Liver (tissue), 9 donors: Measurements from ENCODE around the gene PCNA. TPM values are rescaled to one million over a fixed set of nuclear protein-coding genes. Genes with fewer than 3 reads are reported as not detected.

Experiments used
- DNase-seq: peaks from one replicate; pipeline ENCODE4 v3.0.0-alpha.2; 2017; ENCODE audit warnings: low spot score
- H3K27ac ChIP-seq, 2 donors: one replicate each; pipeline ENCODE4 v1.7.0; 2013; ENCODE audit warnings: inconsistent platforms in 2 of 2, low read length in 2 of 2, control low read depth in 1 of 2, low read depth in 1 of 2, mild to moderate bottlenecking in 1 of 2
- H3K27me3 ChIP-seq, 4 donors: one replicate each; pipeline versions ENCODE4 v1.6.1 to v1.7.0; 2013; ENCODE audit warnings: low read length in 3 of 4, inconsistent platforms in 1 of 4, mild to moderate bottlenecking in 1 of 4, moderate library complexity in 1 of 4; ENCODE audit not compliant: control insufficient read depth in 4 of 4, insufficient read depth in 4 of 4
- H3K36me3 ChIP-seq, 4 donors: one replicate each; pipeline versions ENCODE4 v1.6.1 to v1.7.0; 2013; ENCODE audit warnings: low read length in 3 of 4, mild to moderate bottlenecking in 3 of 4, low read depth in 1 of 4, moderate library complexity in 1 of 4; ENCODE audit not compliant: control insufficient read depth in 4 of 4, insufficient read depth in 3 of 4
- H3K4me1 ChIP-seq, 4 donors: one replicate each; pipeline versions ENCODE4 v1.6.1 to v1.7.0; 2013; ENCODE audit warnings: low read length in 3 of 4, mild to moderate bottlenecking in 3 of 4, moderate library complexity in 1 of 4; ENCODE audit not compliant: control insufficient read depth in 4 of 4, insufficient read depth in 4 of 4
- H3K4me3 ChIP-seq, 3 donors: one replicate each; pipeline versions ENCODE4 v1.6.1 to v1.7.0; 2013; ENCODE audit warnings: low read length in 3 of 3, control low read depth in 1 of 3, low read depth in 1 of 3, mild to moderate bottlenecking in 1 of 3
- H3K9ac ChIP-seq, 2 donors: one replicate each; pipeline ENCODE4 v1.7.0; 2013; ENCODE audit warnings: low read length in 2 of 2, mild to moderate bottlenecking in 2 of 2, moderate library complexity in 2 of 2, control low read depth in 1 of 2, low read depth in 1 of 2
- H3K9me3 ChIP-seq, 4 donors: one replicate each; pipeline versions ENCODE4 v1.6.1 to v1.7.0; 2013; ENCODE audit warnings: low read length in 3 of 4; ENCODE audit not compliant: control insufficient read depth in 4 of 4
- ATF3 ChIP-seq: IDR thresholded peaks from 2 replicates; pipeline ENCODE4 v1.6.1; 2016; ENCODE audit warnings: antibody characterized with exemption
- CTCF ChIP-seq: fragments of 150-350 bp; IDR thresholded peaks from 2 replicates; pipeline ENCODE4 v1.5.1; 2017; ENCODE audit warnings: improper control_type of control experiment, low read depth, low read length; ENCODE audit not compliant: missing input control
- EGR1 ChIP-seq, 2 donors: IDR thresholded peaks; 2 replicates each; pipeline ENCODE4 v1.6.1; 2016 to 2018; ENCODE audit warnings: antibody characterized with exemption in 2 of 2, low read depth in 2 of 2
- FOXA2 ChIP-seq: IDR thresholded peaks from 2 replicates; pipeline ENCODE4 v1.6.1; 2016; ENCODE audit warnings: antibody characterized with exemption
- HNF4A ChIP-seq, 2 donors: conservative IDR thresholded peaks; 2 replicates each; pipeline ENCODE4 v1.6.1; 2016; ENCODE audit warnings: antibody characterized with exemption in 2 of 2, mild to moderate bottlenecking in 2 of 2
- HNF4G ChIP-seq: IDR thresholded peaks from 2 replicates; pipeline ENCODE4 v1.6.1; 2016; ENCODE audit warnings: antibody characterized with exemption
- RAD21 ChIP-seq, 2 donors: IDR thresholded peaks; 2 replicates each; pipeline ENCODE4 v1.6.1; 2016; ENCODE audit warnings: antibody characterized with exemption in 2 of 2, mild to moderate bottlenecking in 2 of 2
- REST ChIP-seq: IDR thresholded peaks from 2 replicates; pipeline ENCODE4 v1.6.1; 2016; ENCODE audit warnings: antibody characterized with exemption, mild to moderate bottlenecking
- RXRA ChIP-seq, 2 donors: IDR thresholded peaks; 2 replicates each; pipeline ENCODE4 v1.6.1; 2017 to 2018; ENCODE audit warnings: antibody characterized with exemption in 2 of 2, mild to moderate bottlenecking in 1 of 2
- SP1 ChIP-seq: IDR thresholded peaks from 2 replicates; pipeline ENCODE4 v1.6.1; 2018; ENCODE audit warnings: antibody characterized with exemption, mild to moderate bottlenecking
- TAF1 ChIP-seq: conservative IDR thresholded peaks from 2 replicates; pipeline ENCODE4 v1.6.1; 2016; ENCODE audit warnings: antibody characterized with exemption, mild to moderate bottlenecking
- YY1 ChIP-seq: IDR thresholded peaks from 2 replicates; pipeline ENCODE4 v1.6.1; 2016; ENCODE audit warnings: antibody characterized with exemption, mild to moderate bottlenecking
- ZBTB33 ChIP-seq: IDR thresholded peaks from 2 replicates; pipeline ENCODE4 v1.6.1; 2016; ENCODE audit warnings: antibody characterized with exemption
- WGBS: extraction: QIAGEN DNeasy Blood & Tissue Kit; methylation state at CpG from one replicate; pipeline ENCODE4 v1.1.7; 2013; 5-methylcytosine and 5-hydroxymethylcytosine counted together
- polyA plus RNA-seq, 2 donors: library from polyadenylated mRNA; stranded (reverse) in 1 of 2; unstranded in 1 of 2; fragments of 200-250 nt in 1 of 2; fragments of >200 nt in 1 of 2; fragmentation: Nextera tagmentation in 1 of 2; extraction: Ambion mirVana in 1 of 2; gene quantifications; one replicate each; pipeline versions ENCODE4 v1.2.1 to v1.2.3, GENCODE V29; 2013 to 2015
- total RNA-seq, 2 donors: library from RNA; depleted of rRNA; stranded (reverse); fragments of >200 nt; gene quantifications; one replicate each; pipeline ENCODE4 v1.2.3, GENCODE V29; 2014
- donor health status: healthy.
- donor health status: healthy.
- donor health status: healthy.
- donor health status: healthy.
- donor health status: healthy.

Gene PCNA
- total and polyA plus RNA-seq, 4 donors = 14.1 to 161 (median 23.8) TPM

GRCh38 chr20:5146099-5146668 is 26.4 kb upstream of the PCNA start:
- H3K4me1 ChIP-seq = peaks cover 30 to 89% (median 71%) of the 10 kb centered on the region in 4 donors

GRCh38 chr20:5145365-5146098 is 25.8 kb upstream of the PCNA start:
- Histone ChIP-seq H3K4me1 (peaks cover 30 to 86% (median 71%) of the 10 kb centered on the region in 4 donors), H3K27me3 (no peaks in the 10 kb centered on the region), H3K9ac (no peak overlapping the region), H3K4me3 (no peak overlapping the region), H3K9me3 (no peaks in the 10 kb centered on the region), H3K36me3 (no peaks in the 10 kb centered on the region), H3K27ac (peak overlapping the region in 1 of 2 donors; percentile 1)
- WGBS = 54% methylated on average over 5 of the region's 5 CpGs
- DNase-seq = no peak
- no peak for TF ChIP-seq HNF4A (conservative IDR thresholded peaks at IDR 0.05)
- peak in 1 of 2 donors; percentile 10 for TF ChIP-seq RAD21 (IDR thresholded peaks at IDR 0.05)
- TF ChIP-seq ZBTB33 = no peak
- TF ChIP-seq FOXA2 = no peak
- TF ChIP-seq YY1 = no peak

More at GRCh38 chr20:5146099-5146668, 26.4 kb upstream of the PCNA start:
- Histone ChIP-seq H3K36me3 (no peaks in the 10 kb centered on the region), H3K4me3 (no peak overlapping the region), H3K9ac (no peak overlapping the region), H3K27me3 (no peaks in the 10 kb centered on the region), H3K27ac (peak overlapping the region in 1 of 2 donors; percentile 1), H3K9me3 (no peaks in the 10 kb centered on the region)
- DNase-seq = no peak
- TF ChIP-seq ZBTB33 (no peak), HNF4A (conservative IDR thresholded peaks at IDR 0.05) (peak in 1 of 2 donors; percentile 8)
- 85% methylated on average over 6 of the region's 6 CpGs for WGBS

GRCh38 chr20:5143851-5144250 is 24.1 kb upstream of the PCNA start:
- DNase-seq = no peak
- 95% methylated on average over 5 of the region's 5 CpGs for WGBS
- no peaks in the 10 kb centered on the region for H3K36me3 ChIP-seq
- peak overlapping the region; percentile 45 to 90 for H3K27ac ChIP-seq
- no peaks in the 10 kb centered on the region for H3K27me3 ChIP-seq
- no peak overlapping the region for H3K4me3 ChIP-seq
- H3K9ac ChIP-seq = no peak overlapping the region
- H3K9me3 ChIP-seq = no peaks in the 10 kb centered on the region
- H3K4me1 ChIP-seq = peaks cover 23 to 70% (median 56%) of the 10 kb centered on the region in 4 donors
- no peak for TF ChIP-seq TAF1
- no peak for TF ChIP-seq ZBTB33
- TF ChIP-seq HNF4A (conservative IDR thresholded peaks at IDR 0.05) = no peak
- TF ChIP-seq EGR1 (IDR thresholded peaks at IDR 0.05; ENCODE audit: low read depth in 2 of 2) = no peak
- no peak for TF ChIP-seq RAD21 (IDR thresholded peaks at IDR 0.05)
- TF ChIP-seq ATF3 = no peak
- no peak for TF ChIP-seq RXRA (IDR thresholded peaks at IDR 0.05)
- no peak for TF ChIP-seq CTCF
- no peak for TF ChIP-seq SP1
- TF ChIP-seq FOXA2 = no peak
- no peak for TF ChIP-seq HNF4G
- no peak for TF ChIP-seq REST
